Neutrophil (primary cell): ENCODE results near the gene PRDM16.

Experiments
- H3K27ac ChIP-seq: fragments of 200-600 bp; sonication (generic); 2 replicates; pipeline ENCODE4 v1.5.1; 2016; ENCODE audit warnings: mild to moderate bottlenecking, moderate library complexity
- H3K27me3 ChIP-seq: fragments of 200-600 bp; sonication (generic); 2 replicates; pipeline ENCODE4 v1.6.0; 2016; ENCODE audit warnings: mild to moderate bottlenecking
- H3K36me3 ChIP-seq: fragments of 200-600 bp; sonication (generic); 2 replicates; pipeline ENCODE4 v1.5.1; 2017
- H3K4me1 ChIP-seq, 2 experiments: fragments of 200-600 bp in 1 of 2; sonication (generic) in 1 of 2; 1 replicate in 1 of 2; 2 replicates in 1 of 2; pipeline versions ENCODE4 v1.5.1 to v1.6.1; 2013 to 2016; ENCODE audit warnings: low read depth in 1 of 2, low read length in 1 of 2, mild to moderate bottlenecking in 1 of 2, moderate library complexity in 1 of 2; ENCODE audit not compliant: control insufficient read depth in 1 of 2, insufficient read depth in 1 of 2
- H3K4me3 ChIP-seq, 2 experiments: fragments of 200-600 bp in 1 of 2; sonication (generic) in 1 of 2; 1 replicate in 1 of 2; 2 replicates in 1 of 2; pipeline ENCODE4 v1.5.1; 2013 to 2016; ENCODE audit warnings: low read depth in 1 of 2, low read length in 1 of 2, mild to moderate bottlenecking in 1 of 2, moderate library complexity in 1 of 2
- H3K9me3 ChIP-seq: fragments of 200-600 bp; sonication (generic); 2 replicates; pipeline ENCODE4 v1.5.1; 2016
- TF ChIP-seq, protein P1 (sequence below): fragments of 200-600 bp; sonication (generic); IDR thresholded peaks from 2 replicates; pipeline ENCODE4 v1.5.1; 2016; ENCODE audit warnings: antibody characterized with exemption

PRDM16 gene

DNA sequence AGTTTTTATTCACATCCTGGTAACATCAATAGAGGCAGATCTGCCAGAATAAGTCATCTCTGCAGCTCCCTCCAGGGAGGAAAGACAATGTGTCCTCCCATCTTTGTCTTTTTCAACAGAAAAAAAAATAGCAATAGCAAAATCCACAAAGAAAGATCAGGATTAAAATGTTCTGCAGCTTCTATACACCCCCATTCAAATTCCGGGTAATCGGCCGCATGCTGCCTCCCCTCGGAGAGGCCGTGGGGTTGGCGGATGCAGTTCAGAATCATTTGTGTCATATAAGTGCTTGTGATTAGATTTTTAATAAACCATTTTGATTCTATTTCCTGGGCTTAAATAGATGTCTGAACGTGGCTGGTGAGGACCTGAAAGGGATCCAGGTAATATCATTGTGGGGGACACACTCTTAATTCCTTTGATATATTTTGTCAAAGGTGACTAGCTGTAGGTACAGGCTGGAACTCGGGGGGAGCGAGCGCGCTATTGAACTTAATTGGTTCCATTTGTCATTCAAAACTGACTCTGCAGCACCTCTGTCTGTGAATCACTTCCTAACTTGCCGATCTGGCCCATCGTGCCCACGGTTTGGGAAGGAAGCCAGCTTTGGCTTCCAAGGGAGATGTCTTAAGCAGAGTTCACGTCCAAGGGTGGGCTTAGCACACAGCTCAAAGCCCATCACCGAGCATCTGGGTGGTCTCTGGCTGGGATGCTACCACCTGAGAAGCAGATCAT lies 299.9 kb downstream of the PRDM16 start:
- Histone ChIP-seq H3K9me3 (no peaks in the 10 kb centered on the region), H3K4me1 (no peaks in the 10 kb centered on the region), H3K4me3 (no peak overlapping the region), H3K27me3 (peaks cover 46% of the 10 kb centered on the region), H3K27ac (no peak overlapping the region), H3K36me3 (no peaks in the 10 kb centered on the region)
- TF ChIP-seq, protein P1, sequence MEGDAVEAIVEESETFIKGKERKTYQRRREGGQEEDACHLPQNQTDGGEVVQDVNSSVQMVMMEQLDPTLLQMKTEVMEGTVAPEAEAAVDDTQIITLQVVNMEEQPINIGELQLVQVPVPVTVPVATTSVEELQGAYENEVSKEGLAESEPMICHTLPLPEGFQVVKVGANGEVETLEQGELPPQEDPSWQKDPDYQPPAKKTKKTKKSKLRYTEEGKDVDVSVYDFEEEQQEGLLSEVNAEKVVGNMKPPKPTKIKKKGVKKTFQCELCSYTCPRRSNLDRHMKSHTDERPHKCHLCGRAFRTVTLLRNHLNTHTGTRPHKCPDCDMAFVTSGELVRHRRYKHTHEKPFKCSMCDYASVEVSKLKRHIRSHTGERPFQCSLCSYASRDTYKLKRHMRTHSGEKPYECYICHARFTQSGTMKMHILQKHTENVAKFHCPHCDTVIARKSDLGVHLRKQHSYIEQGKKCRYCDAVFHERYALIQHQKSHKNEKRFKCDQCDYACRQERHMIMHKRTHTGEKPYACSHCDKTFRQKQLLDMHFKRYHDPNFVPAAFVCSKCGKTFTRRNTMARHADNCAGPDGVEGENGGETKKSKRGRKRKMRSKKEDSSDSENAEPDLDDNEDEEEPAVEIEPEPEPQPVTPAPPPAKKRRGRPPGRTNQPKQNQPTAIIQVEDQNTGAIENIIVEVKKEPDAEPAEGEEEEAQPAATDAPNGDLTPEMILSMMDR = no peak

DNA sequence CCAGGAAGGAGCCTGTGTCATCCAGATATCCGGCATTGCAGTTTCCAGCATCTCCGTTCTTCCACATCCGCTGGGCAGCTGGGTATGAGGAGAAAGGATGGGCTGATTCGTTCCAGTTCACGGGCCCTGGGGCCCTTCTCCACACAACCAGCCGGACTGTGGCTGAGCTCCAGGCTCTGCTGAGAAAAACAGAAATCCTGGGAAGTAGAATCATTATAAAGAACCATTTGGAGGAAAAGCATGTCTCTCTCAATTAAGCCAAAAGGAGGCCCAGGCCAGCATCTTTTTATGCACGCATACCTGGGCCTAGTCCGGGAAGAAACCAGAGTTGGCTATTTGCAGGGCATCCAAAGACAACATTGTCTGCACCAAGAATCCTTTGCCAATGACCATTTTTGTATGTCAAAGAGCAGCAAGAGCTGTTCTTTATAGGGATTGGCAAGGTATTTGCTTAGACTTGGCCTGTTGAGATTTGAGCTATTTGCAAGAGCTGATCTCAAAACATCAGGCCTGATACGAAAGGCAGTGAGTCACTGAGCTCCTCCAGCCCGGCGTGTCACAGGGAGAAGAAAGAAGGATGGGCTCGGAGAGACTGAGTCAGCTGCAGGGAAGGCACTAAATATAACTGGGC lies 300.6 kb downstream of the PRDM16 start:
- TF ChIP-seq, protein P1 = no peak
- Histone ChIP-seq H3K4me1 (no peaks in the 10 kb centered on the region), H3K36me3 (no peaks in the 10 kb centered on the region), H3K4me3 (no peak overlapping the region), H3K27me3 (peaks cover 40% of the 10 kb centered on the region), H3K27ac (no peak overlapping the region), H3K9me3 (no peaks in the 10 kb centered on the region)

- H3K27me3 ChIP-seq = peaks cover 24% of the 10 kb centered on the region
Measured at GRCh38 chr1:3370856-3371703, 302.1 kb downstream of the PRDM16 start.

DNA sequence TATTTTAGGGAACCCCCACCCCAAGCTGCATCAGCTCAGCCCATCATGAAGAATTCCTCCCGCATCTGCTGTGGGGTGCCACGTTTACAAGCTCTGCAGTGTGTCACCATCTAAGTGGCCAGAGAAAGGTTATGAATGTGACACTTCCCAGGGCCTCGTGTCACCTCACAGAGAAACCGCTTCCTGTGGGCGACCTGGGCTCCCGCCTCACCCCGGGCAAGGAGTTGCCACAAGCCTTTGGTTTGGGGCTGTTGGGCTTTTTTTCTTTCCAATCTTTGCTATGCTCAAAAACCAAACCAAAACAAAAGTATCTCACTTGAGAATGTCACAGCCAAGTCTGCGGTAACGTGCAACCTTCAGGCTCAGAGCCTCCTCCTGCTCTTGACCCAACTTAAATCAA lies 303.3 kb downstream of the PRDM16 start:
- peaks cover 12% of the 10 kb centered on the region for H3K27me3 ChIP-seq
- TF ChIP-seq, protein P1 = no peak
- no peak overlapping the region for H3K27ac ChIP-seq
- no peaks in the 10 kb centered on the region for H3K9me3 ChIP-seq
- H3K36me3 ChIP-seq = no peaks in the 10 kb centered on the region
- H3K4me3 ChIP-seq = no peak overlapping the region
- no peaks in the 10 kb centered on the region for H3K4me1 ChIP-seq

More at GRCh38 chr1:3370856-3371703, 302.1 kb downstream of the PRDM16 start:
- no peaks in the 10 kb centered on the region for H3K9me3 ChIP-seq
- H3K36me3 ChIP-seq = no peaks in the 10 kb centered on the region
- no peak overlapping the region for H3K4me3 ChIP-seq
- no peak overlapping the region for H3K27ac ChIP-seq
- no peaks in the 10 kb centered on the region for H3K4me1 ChIP-seq
- TF ChIP-seq, protein P1 = no peak

DNA sequence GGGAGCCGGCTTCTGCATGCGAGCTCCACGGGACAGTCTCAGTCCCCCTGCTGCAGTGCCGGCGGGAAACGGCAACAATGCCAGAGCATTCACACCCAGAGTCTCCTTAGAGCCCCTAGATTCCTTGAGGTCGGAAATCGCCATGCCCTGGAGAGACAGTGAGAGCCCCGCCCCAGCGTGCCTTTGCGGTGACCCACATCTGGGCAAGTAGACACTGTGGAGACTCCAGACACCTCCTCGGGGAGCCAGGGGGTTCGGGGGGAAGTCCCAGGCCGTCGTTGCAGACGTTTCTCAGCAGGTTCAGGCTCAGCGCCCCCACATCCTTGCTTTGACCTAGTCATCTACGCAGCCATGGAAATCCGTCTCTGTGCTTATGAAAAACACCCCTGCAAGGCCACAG lies 304.2 kb downstream of the PRDM16 start:
- TF ChIP-seq, protein P1 = no peak
- Histone ChIP-seq H3K27ac (no peak overlapping the region), H3K27me3 (peaks cover 3% of the 10 kb centered on the region)

More for the DNA sequence above, 304.2 kb downstream of the PRDM16 start:
- Histone ChIP-seq H3K36me3 (no peaks in the 10 kb centered on the region), H3K4me3 (no peak overlapping the region), H3K9me3 (no peaks in the 10 kb centered on the region), H3K4me1 (no peaks in the 10 kb centered on the region)
